ENCODE results near the gene COX4I2.
"Not testable (repeated sequence)": the region's sequence is repeated elsewhere in the genome, so short reads cannot be mapped to it uniquely, and the experiment has no call there.

COX4I2 gene

GRCh38 chr20:31637660-31638059, at the start of gene COX4I2:
COX4I2 (plus strand) TSS chr20:31637912; CDS start chr20:31639018, 1,106 bp downstream.
- H3K36me3 Mint-ChIP-seq: no peaks in the 10 kb centered on the region
- H3K27me3 Mint-ChIP-seq: no peaks in the 10 kb centered on the region
- H3K4me1 Mint-ChIP-seq: peaks cover under 1% of the 10 kb centered on the region
- no peaks in the 10 kb centered on the region for H3K9me3 Mint-ChIP-seq
- H3K4me3 Mint-ChIP-seq: no peak within 1 kb of the TSS
- peak within 1 kb of the TSS; percentile 24 for H3K27ac Mint-ChIP-seq

GRCh38 chr20:31590717-31591225, 46.9 kb upstream of the COX4I2 start:
- Mint-ChIP-seq H3K4me1 (peaks cover 10% of the 10 kb centered on the region), H3K27ac (no peak overlapping the region), H3K36me3 (no peaks in the 10 kb centered on the region), H3K4me3 (no peak overlapping the region), H3K27me3 (peaks cover 5% of the 10 kb centered on the region), H3K9me3 (no peaks in the 10 kb centered on the region)

- Mint-ChIP-seq H3K27ac (no peak overlapping the region), H3K4me3 (no peak overlapping the region), H3K9me3 (no peaks in the 10 kb centered on the region), H3K4me1 (peaks cover 4% of the 10 kb centered on the region), H3K36me3 (no peaks in the 10 kb centered on the region), H3K27me3 (peaks cover under 1% of the 10 kb centered on the region)
Measured at GRCh38 chr20:31593221-31594001, 44.3 kb upstream of the COX4I2 start.

GRCh38 chr20:31594002-31594557, 43.6 kb upstream of the COX4I2 start:
- Mint-ChIP-seq H3K27me3 (no peaks in the 10 kb centered on the region), H3K36me3 (no peaks in the 10 kb centered on the region), H3K4me3 (no peak overlapping the region), H3K9me3 (no peaks in the 10 kb centered on the region), H3K27ac (no peak overlapping the region), H3K4me1 (peaks cover 3% of the 10 kb centered on the region)

GRCh38 chr20:31594558-31595379, 42.9 kb upstream of the COX4I2 start:
- no peak overlapping the region for H3K4me3 Mint-ChIP-seq
- no peaks in the 10 kb centered on the region for H3K36me3 Mint-ChIP-seq
- no peaks in the 10 kb centered on the region for H3K27me3 Mint-ChIP-seq
- peaks cover 3% of the 10 kb centered on the region for H3K4me1 Mint-ChIP-seq
- no peak overlapping the region for H3K27ac Mint-ChIP-seq
- no peaks in the 10 kb centered on the region for H3K9me3 Mint-ChIP-seq

- H3K4me1 Mint-ChIP-seq: peaks cover 3% of the 10 kb centered on the region
- no peak overlapping the region for H3K27ac Mint-ChIP-seq
- no peaks in the 10 kb centered on the region for H3K36me3 Mint-ChIP-seq
- H3K9me3 Mint-ChIP-seq: no peaks in the 10 kb centered on the region
- no peaks in the 10 kb centered on the region for H3K27me3 Mint-ChIP-seq
- H3K4me3 Mint-ChIP-seq: no peak overlapping the region
Measured at GRCh38 chr20:31595380-31595653, 42.4 kb upstream of the COX4I2 start.

GRCh38 chr20:31595654-31596411, 41.9 kb upstream of the COX4I2 start:
- Mint-ChIP-seq H3K27ac (no peak overlapping the region), H3K4me3 (no peak overlapping the region)

GRCh38 chr20:31596412-31596715, 41.3 kb upstream of the COX4I2 start:
- H3K36me3 Mint-ChIP-seq, H3K27ac Mint-ChIP-seq, H3K4me3 Mint-ChIP-seq, H3K27me3 Mint-ChIP-seq, H3K4me1 Mint-ChIP-seq, H3K9me3 Mint-ChIP-seq: not testable (repeated sequence)

More at GRCh38 chr20:31595654-31596411, 41.9 kb upstream of the COX4I2 start:
- no peaks in the 10 kb centered on the region for H3K36me3 Mint-ChIP-seq
- H3K9me3 Mint-ChIP-seq: no peaks in the 10 kb centered on the region
- no peaks in the 10 kb centered on the region for H3K27me3 Mint-ChIP-seq
- peaks cover 3% of the 10 kb centered on the region for H3K4me1 Mint-ChIP-seq

GRCh38 chr20:31596831-31597480, 40.8 kb upstream of the COX4I2 start:
- Mint-ChIP-seq H3K4me1 (peaks cover 3% of the 10 kb centered on the region), H3K27ac (no peak overlapping the region), H3K9me3 (no peaks in the 10 kb centered on the region), H3K27me3 (no peaks in the 10 kb centered on the region), H3K4me3 (no peak overlapping the region), H3K36me3 (no peaks in the 10 kb centered on the region)

GRCh38 chr20:31597481-31597855, 40.2 kb upstream of the COX4I2 start:
- no peaks in the 10 kb centered on the region for H3K9me3 Mint-ChIP-seq
- H3K27me3 Mint-ChIP-seq: peaks cover 1% of the 10 kb centered on the region
- H3K4me1 Mint-ChIP-seq: peaks cover 3% of the 10 kb centered on the region
- no peaks in the 10 kb centered on the region for H3K36me3 Mint-ChIP-seq
- H3K4me3 Mint-ChIP-seq: no peak overlapping the region
- H3K27ac Mint-ChIP-seq: no peak overlapping the region

- Mint-ChIP-seq H3K27ac (no peak overlapping the region), H3K4me3 (no peak overlapping the region), H3K9me3 (no peaks in the 10 kb centered on the region), H3K4me1 (peaks cover 24% of the 10 kb centered on the region), H3K36me3 (no peaks in the 10 kb centered on the region), H3K27me3 (peaks cover 13% of the 10 kb centered on the region)
Measured at GRCh38 chr20:31602431-31602778, 35.3 kb upstream of the COX4I2 start.

GRCh38 chr20:31602779-31603441, 34.8 kb upstream of the COX4I2 start:
- H3K27me3 Mint-ChIP-seq: peaks cover 15% of the 10 kb centered on the region
- H3K4me3 Mint-ChIP-seq: peak overlapping the region; percentile 61
- peaks cover 24% of the 10 kb centered on the region for H3K4me1 Mint-ChIP-seq
- no peaks in the 10 kb centered on the region for H3K9me3 Mint-ChIP-seq
- no peak overlapping the region for H3K27ac Mint-ChIP-seq
- H3K36me3 Mint-ChIP-seq: no peaks in the 10 kb centered on the region

GRCh38 chr20:31603822-31604566, 33.7 kb upstream of the COX4I2 start:
- Mint-ChIP-seq H3K4me1 (peaks cover 24% of the 10 kb centered on the region), H3K9me3 (no peaks in the 10 kb centered on the region), H3K4me3 (peak overlapping the region; percentile 93), H3K27ac (no peak overlapping the region), H3K27me3 (peaks cover 20% of the 10 kb centered on the region), H3K36me3 (no peaks in the 10 kb centered on the region)

- no peaks in the 10 kb centered on the region for H3K9me3 Mint-ChIP-seq
- no peak overlapping the region for H3K27ac Mint-ChIP-seq
- H3K27me3 Mint-ChIP-seq: peaks cover 20% of the 10 kb centered on the region
- no peaks in the 10 kb centered on the region for H3K36me3 Mint-ChIP-seq
- H3K4me3 Mint-ChIP-seq: peak overlapping the region; percentile 93
- peaks cover 24% of the 10 kb centered on the region for H3K4me1 Mint-ChIP-seq
Measured at GRCh38 chr20:31604567-31605030, 33.1 kb upstream of the COX4I2 start.
